PC-3 (cell line): ENCODE data around the gene UCP1. TPM values are rescaled to one million over a fixed set of nuclear protein-coding genes. Genes with fewer than 3 reads are reported as not detected.

Experiments
- ATAC-seq: fragments of 200-7000 bp; cut with Tn5 transposase; 2 replicates; pipeline ENCODE4 v1.9.1; 2020; ENCODE audit warnings: mild to moderate bottlenecking, moderate library complexity
- BruUV-seq: library from RNA; stranded (reverse); fragments of 400-500 nt; replicated peaks from 2 replicates; lab custom pipeline; 2021; lab: Mats Ljungman, UMichigan
- CTCF ChIA-PET: fragments of 300-600 bp; sonication (Branson Sonifier 250); formaldehyde crosslinking; loops from one replicate; lab custom pipeline; 2022; ENCODE audit warnings: antibody characterized with exemption; lab: Charles Lee
- POLR2A ChIA-PET: fragments of 300-600 bp; sonication (Branson Sonifier 250); formaldehyde crosslinking; loops from one replicate; lab custom pipeline; 2022; ENCODE audit warnings: antibody characterized with exemption; ENCODE audit not compliant: unreplicated experiment; lab: Charles Lee
- DNase-seq: peaks from one replicate; pipeline ENCODE4 v3.0.0-alpha.2; 2015
- H2AFZ ChIP-seq: fragments of 300-600 bp; sonication (generic); 2 replicates; pipeline ENCODE4 v1.6.0; 2016; ENCODE audit warnings: antibody characterized with exemption, low read length
- H3F3A ChIP-seq: fragments of 300-600 bp; sonication (generic); one replicate; pipeline ENCODE4 v1.6.0; 2017; ENCODE audit warnings: antibody characterized with exemption, low read length, control low read depth, mild to moderate bottlenecking; ENCODE audit not compliant: unreplicated experiment
- H3K27ac ChIP-seq: fragments of 300-600 bp; sonication (generic); 2 replicates; pipeline ENCODE4 v1.5.1; 2016; ENCODE audit warnings: mild to moderate bottlenecking, low read length
- H3K27me3 ChIP-seq: fragments of 300-600 bp; sonication (generic); 2 replicates; pipeline ENCODE4 v1.6.1; 2016; ENCODE audit warnings: low read length, mixed read lengths
- H3K36me3 ChIP-seq: fragments of 300-600 bp; sonication (generic); 2 replicates; pipeline ENCODE4 v1.6.1; 2016; ENCODE audit warnings: low read depth, mixed run types, low read length, mixed read lengths
- H3K4me1 ChIP-seq: fragments of 300-600 bp; sonication (generic); 2 replicates; pipeline ENCODE4 v1.5.1; 2016; ENCODE audit warnings: low read length; ENCODE audit not compliant: insufficient read depth
- H3K4me2 ChIP-seq: fragments of 300-600 bp; sonication (generic); 2 replicates; pipeline ENCODE4 v1.6.0; 2016; ENCODE audit warnings: low read length
- H3K4me3 ChIP-seq: fragments of 300-600 bp; sonication (generic); 2 replicates; pipeline ENCODE4 v1.5.1; 2016; ENCODE audit warnings: mild to moderate bottlenecking, low read length, mixed read lengths
- H3K79me2 ChIP-seq: fragments of 300-600 bp; sonication (generic); 2 replicates; pipeline ENCODE4 v1.6.1; 2017; ENCODE audit warnings: low read length, mixed read lengths
- H3K9ac ChIP-seq: fragments of 300-600 bp; sonication (generic); 2 replicates; pipeline ENCODE4 v1.6.0; 2016; ENCODE audit warnings: mild to moderate bottlenecking, low read length
- H3K9me2 ChIP-seq: fragments of 300-600 bp; sonication (generic); replicated peaks from 2 replicates; pipeline ENCODE4 v1.6.1; 2016; ENCODE audit warnings: mixed run types, low read length, mixed read lengths
- H3K9me3 ChIP-seq: fragments of 300-600 bp; sonication (generic); 2 replicates; pipeline ENCODE4 v1.6.1; 2016; ENCODE audit warnings: low read length, mixed read lengths
- H4K20me1 ChIP-seq: fragments of 300-600 bp; sonication (generic); 2 replicates; pipeline ENCODE4 v1.6.1; 2016; ENCODE audit warnings: low read length, mixed read lengths
- EZH2 ChIP-seq: fragments of 300-600 bp; sonication (generic); IDR thresholded peaks from one replicate; pipeline ENCODE4 v1.6.1; 2017; ENCODE audit warnings: antibody characterized with exemption, mild to moderate bottlenecking, low read length; ENCODE audit not compliant: unreplicated experiment
- EZH2phosphoT487 ChIP-seq: fragments of 300-600 bp; sonication (generic); IDR thresholded peaks from 2 replicates; pipeline ENCODE4 v1.6.1; 2018; ENCODE audit warnings: mild to moderate bottlenecking, antibody characterized with exemption, low read length, borderline replicate concordance
- intact Hi-C: fragments of 100-400 bp; cut with micrococcal nuclease; formaldehyde crosslinking; loops from 2 replicates; pipeline ENCODE4 v1.9.0; 2023
- total RNA-seq: library from RNA; depleted of rRNA; stranded (reverse); fragments of >200 nt; gene quantifications from 2 replicates; pipeline ENCODE4 v1.2.3, GENCODE V29; 2014
- TF ChIP-seq, protein P1 (sequence below): fragments of 300-600 bp; sonication (generic); conservative IDR thresholded peaks from 2 replicates; pipeline ENCODE4 v1.5.1; 2017; ENCODE audit warnings: antibody characterized with exemption, low read depth, mild to moderate bottlenecking, low read length

Gene UCP1
- total RNA-seq, 1 experiment from 2014 or later, result not detected

GRCh38 chr4:140529434-140529833 is 39.3 kb downstream of the UCP1 start:
- Histone ChIP-seq H3K9me2 (no peaks in the 10 kb centered on the region), H3K4me2 (no peak overlapping the region), H3K27ac (no peak overlapping the region), H3K4me3 (no peak overlapping the region), H3K79me2 (peaks cover 15% of the 10 kb centered on the region; the same call in 1 of the 2 replicates), H3K4me1 (peaks cover 7% of the 10 kb centered on the region; the same call in 1 of the 2 replicates), H3K36me3 (no peaks in the 10 kb centered on the region; the same call in none of the 2 replicates), H4K20me1 (no peaks in the 10 kb centered on the region), H2AFZ (no peak overlapping the region), H3K9ac (no peak overlapping the region), H3F3A (no peaks in the 10 kb centered on the region), H3K27me3 (no peaks in the 10 kb centered on the region), H3K9me3 (no peaks in the 10 kb centered on the region)
- POLR2A ChIA-PET, result no interaction called here
- no peak for ATAC-seq
- CTCF ChIA-PET, result no interaction called here
- intact Hi-C loops, result no loop called here
- DNase-seq, result no peak
- TF ChIP-seq, protein P1, sequence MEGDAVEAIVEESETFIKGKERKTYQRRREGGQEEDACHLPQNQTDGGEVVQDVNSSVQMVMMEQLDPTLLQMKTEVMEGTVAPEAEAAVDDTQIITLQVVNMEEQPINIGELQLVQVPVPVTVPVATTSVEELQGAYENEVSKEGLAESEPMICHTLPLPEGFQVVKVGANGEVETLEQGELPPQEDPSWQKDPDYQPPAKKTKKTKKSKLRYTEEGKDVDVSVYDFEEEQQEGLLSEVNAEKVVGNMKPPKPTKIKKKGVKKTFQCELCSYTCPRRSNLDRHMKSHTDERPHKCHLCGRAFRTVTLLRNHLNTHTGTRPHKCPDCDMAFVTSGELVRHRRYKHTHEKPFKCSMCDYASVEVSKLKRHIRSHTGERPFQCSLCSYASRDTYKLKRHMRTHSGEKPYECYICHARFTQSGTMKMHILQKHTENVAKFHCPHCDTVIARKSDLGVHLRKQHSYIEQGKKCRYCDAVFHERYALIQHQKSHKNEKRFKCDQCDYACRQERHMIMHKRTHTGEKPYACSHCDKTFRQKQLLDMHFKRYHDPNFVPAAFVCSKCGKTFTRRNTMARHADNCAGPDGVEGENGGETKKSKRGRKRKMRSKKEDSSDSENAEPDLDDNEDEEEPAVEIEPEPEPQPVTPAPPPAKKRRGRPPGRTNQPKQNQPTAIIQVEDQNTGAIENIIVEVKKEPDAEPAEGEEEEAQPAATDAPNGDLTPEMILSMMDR, result no peak
- TF ChIP-seq EZH2 (no peak), EZH2phosphoT487 (no peak)
- no TSS peak for BruUV-seq

DNA sequence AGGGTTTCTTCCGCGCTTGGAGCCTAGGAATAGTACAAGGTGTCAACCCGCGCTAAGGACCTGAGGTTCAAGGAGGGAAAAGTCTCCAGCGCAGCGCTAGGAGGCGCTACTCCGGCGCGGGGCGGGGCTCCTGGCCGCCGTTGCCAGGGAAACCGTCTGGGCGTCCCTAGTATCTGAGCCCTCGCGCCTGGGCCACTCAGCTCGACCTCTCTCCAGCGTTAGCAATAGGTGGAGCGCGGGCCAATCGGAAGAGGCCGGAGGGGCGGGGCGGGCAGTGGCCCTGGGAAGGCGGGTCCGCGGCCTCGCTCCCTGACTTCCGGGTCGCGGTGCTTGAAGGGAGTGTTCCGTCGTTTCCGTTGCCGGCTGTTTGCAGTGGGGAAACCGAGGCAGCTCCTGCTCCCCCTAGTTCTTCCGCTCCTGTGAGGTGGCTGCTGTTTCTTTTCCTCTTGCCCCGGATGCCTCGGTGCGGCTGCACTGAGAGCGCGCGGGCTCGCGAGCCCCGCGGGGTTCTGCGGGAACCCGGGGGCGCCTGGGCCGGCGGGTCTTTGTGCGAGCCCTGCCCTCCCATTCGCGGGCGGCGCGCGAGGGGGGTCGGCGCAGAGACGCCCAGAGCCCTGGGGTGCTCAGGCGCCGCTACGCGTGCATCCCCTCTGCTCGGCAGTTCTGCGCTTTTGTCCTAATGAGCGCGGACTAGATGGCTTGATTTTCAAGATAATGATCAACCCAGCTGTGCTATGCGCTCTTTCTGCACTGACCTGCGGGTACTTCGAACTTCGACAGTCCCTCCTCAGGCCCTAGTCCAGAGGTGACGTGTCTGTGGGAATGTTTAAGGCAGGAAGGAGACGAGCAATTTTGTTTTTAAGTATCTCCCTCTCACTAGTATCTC is 44.7 kb downstream of the UCP1 start, which contains the start of gene ELMOD2:
ELMOD2 (plus strand) TSS at position 312 of the 886 bp plus-strand sequence. CDS start 1,261 bp downstream, outside the sequence.
- no peaks in the 10 kb centered on the region for H3K27me3 ChIP-seq
- H3K9me2 ChIP-seq, result no peaks in the 10 kb centered on the region
- H3K79me2 ChIP-seq, result peaks cover 15% of the 10 kb centered on the region; the same call in 1 of the 2 replicates
- no peaks in the 10 kb centered on the region for H4K20me1 ChIP-seq
- no peaks in the 10 kb centered on the region for H3K9me3 ChIP-seq
- peak within 1 kb of the TSS; percentile 98 for H2AFZ ChIP-seq
- CTCF ChIA-PET, result interaction anchor here (0.5 to 0.7 kb wide), 2 partner anchors 75 to 151 kb away, joined by 3 read pairs; partner anchors contain the start of gene SCOC
- H3K4me1 ChIP-seq, result peaks cover 7% of the 10 kb centered on the region; the same call in 1 of the 2 replicates
- no TSS peak for BruUV-seq
- peak within 1 kb of the TSS; percentile 77 for H3K4me3 ChIP-seq
- peak within 1 kb of the TSS; percentile 37 for H3K27ac ChIP-seq
- peak within 1 kb of the TSS; percentile 80 for H3K4me2 ChIP-seq
- no peaks in the 10 kb centered on the region; the same call in none of the 2 replicates for H3K36me3 ChIP-seq
- intact Hi-C loops, result loop anchor here (1.0 to 5.0 kb wide), 2 partner anchors 97 to 152 kb away; partner anchors contain the start of genes CLGN and SCOC
- H3F3A ChIP-seq, result no peaks in the 10 kb centered on the region
- POLR2A ChIA-PET, result no interaction called here
- ATAC-seq, result peak; percentile 100
- H3K9ac ChIP-seq, result peak within 1 kb of the TSS; percentile 84
- DNase-seq, result peak; percentile 92
- TF ChIP-seq, protein P1, result peak; percentile 77
- TF ChIP-seq EZH2 (no peak), EZH2phosphoT487 (no peak)
